GM13977 (cell line): ENCODE results near the gene ACAD10.

Source experiments
- DNase-seq: peaks from one replicate; pipeline ENCODE4 v3.0.0; 2012; ENCODE audit warnings: low spot score
- CTCF ChIP-seq: IDR thresholded peaks from 2 replicates; pipeline ENCODE4 v1.5.1; 2012; ENCODE audit warnings: mild to moderate bottlenecking, control low read depth; ENCODE audit not compliant: insufficient read depth; ENCODE audit errors: extremely low read depth, missing control alignments
- in situ Hi-C: fragments of 300-500 bp; cut with MboI; formaldehyde crosslinking; loops from one replicate; pipeline ENCODE4 v1.12.0; 2022; ENCODE audit warnings: low sequenced_read_pairs, low pct_unique_long_range_greater_than_20kb, mixed read lengths, inconsistent platforms; ENCODE audit not compliant: unreplicated experiment

The ACAD10 gene

GRCh38 chr12:111686574-111687105, 787 bp downstream of the ACAD10 start:
- no peak for DNase-seq
- in situ Hi-C loops, result no loop called here
- no peak for TF ChIP-seq CTCF

- peak; percentile 45 for TF ChIP-seq CTCF
- in situ Hi-C loops, result no loop called here
- DNase-seq, result peak; percentile 38
Measured at GRCh38 chr12:111687255-111687654, 1.4 kb downstream of the ACAD10 start.

- no peak for DNase-seq
- TF ChIP-seq CTCF, result no peak
- in situ Hi-C loops, result no loop called here
Measured at GRCh38 chr12:111687952-111688351, 2.1 kb downstream of the ACAD10 start.

GRCh38 chr12:111691262-111691661, 5.4 kb downstream of the ACAD10 start:
- TF ChIP-seq CTCF, result no peak
- in situ Hi-C loops, result loop anchor here (10.0 kb wide), 1 partner anchor 134 kb away; no protein-coding TSS in a partner anchor
- DNase-seq, result no peak

- no peak for DNase-seq
- TF ChIP-seq CTCF, result peak; percentile 29
- in situ Hi-C loops, result loop anchor here (10.0 kb wide), 1 partner anchor 132 kb away; no protein-coding TSS in a partner anchor
Measured at GRCh38 chr12:111692575-111693210, 6.8 kb downstream of the ACAD10 start.

- no peak for TF ChIP-seq CTCF
- in situ Hi-C loops, result loop anchor here (10.0 kb wide), 1 partner anchor 131 kb away; no protein-coding TSS in a partner anchor
- no peak for DNase-seq
Measured at GRCh38 chr12:111693818-111694217, 8.0 kb downstream of the ACAD10 start.
